GM12878 (cell line): Measurements from ENCODE around the gene ENO2. TPM values are rescaled to one million over a fixed set of nuclear protein-coding genes. Genes with fewer than 3 reads are reported as not detected.
A peak's percentile ranks its signal among the peaks of the same experiment; 100 is the strongest.

Experiments
- ATAC-seq: fragments of 200-7000 bp; cut with Tn5 transposase; 3 replicates; pipeline ENCODE4 v1.9.1; 2020; ENCODE audit warnings: mild to moderate bottlenecking, moderate library complexity
- BruUV-seq: library from RNA; stranded (reverse); fragments of 400-500 nt; replicated peaks from 2 replicates; lab custom pipeline; 2021; lab: Mats Ljungman, UMichigan
- CTCF ChIA-PET: fragments of 300-600 bp; sonication (Branson Sonifier 250); formaldehyde crosslinking; extraction: SDS; loops from one replicate; lab custom pipeline; 2021; ENCODE audit warnings: inconsistent platforms; lab: Yijun Ruan, JAX
- POLR2A ChIA-PET: fragments of 350-600 bp; formaldehyde crosslinking; extraction: SDS; loops from one replicate; lab custom pipeline; 2021; ENCODE audit warnings: inconsistent platforms; lab: Charles Lee
- RAD21 ChIA-PET: fragments of 300-600 bp; sonication (Branson Sonifier 250); formaldehyde crosslinking; loops from one replicate; lab custom pipeline; 2023; ENCODE audit warnings: antibody characterized with exemption; ENCODE audit not compliant: unreplicated experiment; lab: Charles Lee
- SMC1A ChIA-PET: fragments of 300-600 bp; sonication (Branson Sonifier 250); formaldehyde crosslinking; loops from one replicate; lab custom pipeline; 2023; ENCODE audit not compliant: unreplicated experiment, uncharacterized antibody; lab: Charles Lee
- DNase-seq: peaks from one replicate; pipeline ENCODE4 v3.0.0-alpha.2; 2011; ENCODE audit warnings: low read depth, low spot score
- FAIRE-seq: peaks from 3 replicates; lab custom pipeline; 2011; peaks lifted over from hg19 to GRCh38; lab: Jason Lieb, UNC
- H2AFZ ChIP-seq: 2 replicates; pipeline ENCODE4 v1.6.0; 2011; ENCODE audit warnings: low read depth, low read length, control low read depth; ENCODE audit not compliant: control insufficient read depth
- H3K27ac ChIP-seq: 2 replicates; pipeline ENCODE4 v1.5.1; 2011; ENCODE audit warnings: control low read depth; ENCODE audit not compliant: control insufficient read depth, insufficient read depth
- H3K27me3 ChIP-seq, 2 experiments: replicated peaks in 1 of 2; 2 replicates each; pipeline versions ENCODE4 v1.6.0 to v1.6.1; 2011; ENCODE audit warnings: low read length in 1 of 2; ENCODE audit not compliant: control insufficient read depth in 2 of 2, insufficient read depth in 2 of 2
- H3K36me3 ChIP-seq, 2 experiments: 2 replicates each; pipeline ENCODE4 v1.5.1; 2011; ENCODE audit warnings: low read length in 1 of 2; ENCODE audit not compliant: control insufficient read depth in 2 of 2, insufficient read depth in 2 of 2
- H3K4me1 ChIP-seq: 2 replicates; pipeline ENCODE4 v1.6.1; 2011; ENCODE audit warnings: mild to moderate bottlenecking, low read length, moderate library complexity, mixed read lengths; ENCODE audit not compliant: control insufficient read depth, insufficient read depth
- H3K4me2 ChIP-seq: 2 replicates; pipeline ENCODE4 v1.6.0; 2011; ENCODE audit warnings: control low read depth; ENCODE audit not compliant: control insufficient read depth, insufficient read depth
- H3K4me3 ChIP-seq: fragments of 200-600 bp; sonication (generic); 2 replicates; pipeline ENCODE4 v1.5.1; 2016
- H3K79me2 ChIP-seq: 2 replicates; pipeline ENCODE4 v1.6.0; 2011; ENCODE audit warnings: low read length; ENCODE audit not compliant: control insufficient read depth, insufficient read depth
- H3K9ac ChIP-seq: 2 replicates; pipeline ENCODE4 v1.8.0; 2011; ENCODE audit warnings: low read length, control low read depth, mixed read lengths; ENCODE audit not compliant: control insufficient read depth, insufficient read depth
- H3K9me3 ChIP-seq: replicated peaks from 3 replicates; pipeline ENCODE4 v1.5.1; 2011; ENCODE audit warnings: mild to moderate bottlenecking, low read length; ENCODE audit not compliant: control insufficient read depth, insufficient read depth
- H4K20me1 ChIP-seq: 2 replicates; pipeline ENCODE4 v1.6.0; 2011; ENCODE audit not compliant: control insufficient read depth, insufficient read depth
- CBX5 ChIP-seq: sonication (generic); IDR thresholded peaks from 2 replicates; pipeline ENCODE4 v1.6.1; 2016; ENCODE audit warnings: low read depth, moderate library complexity, mild to moderate bottlenecking, inconsistent platforms
- CREB1 ChIP-seq: IDR thresholded peaks from 2 replicates; pipeline ENCODE4 v1.6.1; 2012; ENCODE audit warnings: low read depth, mild to moderate bottlenecking, inconsistent platforms
- CREM ChIP-seq: IDR thresholded peaks from 2 replicates; pipeline ENCODE4 v1.6.1; 2014; ENCODE audit warnings: antibody characterized with exemption, low read depth
- ESRRA ChIP-seq: IDR thresholded peaks from 2 replicates; pipeline ENCODE4 v1.6.1; 2012; ENCODE audit warnings: mild to moderate bottlenecking, low read length, improper control_type of control experiment
- IRF4 ChIP-seq: IDR thresholded peaks from 2 replicates; pipeline ENCODE4 v1.6.1; 2011; ENCODE audit warnings: low read depth, low read length
- KLF5 ChIP-seq: fragments of 450-650 bp; IDR thresholded peaks from 2 replicates; pipeline ENCODE4 v1.6.1; 2014; ENCODE audit warnings: mild to moderate bottlenecking; ENCODE audit not compliant: partially characterized antibody
- MEF2A ChIP-seq: IDR thresholded peaks from 2 replicates; pipeline ENCODE4 v1.6.1; 2011; ENCODE audit warnings: low read depth, mild to moderate bottlenecking, low read length, moderate library complexity; ENCODE audit not compliant: insufficient read depth
- NFXL1 ChIP-seq: fragments of 450-650 bp; IDR thresholded peaks from 2 replicates; pipeline ENCODE4 v1.6.1; 2017; ENCODE audit warnings: antibody characterized with exemption, mild to moderate bottlenecking, borderline replicate concordance
- RAD21 ChIP-seq: IDR thresholded peaks from 2 replicates; pipeline ENCODE4 v1.6.1; 2011; ENCODE audit warnings: mild to moderate bottlenecking, low read depth, low read length, moderate library complexity; ENCODE audit not compliant: insufficient read depth
- RUNX3 ChIP-seq: IDR thresholded peaks from 2 replicates; pipeline ENCODE4 v1.6.1; 2012; ENCODE audit warnings: low read length, inconsistent platforms
- SMAD1 ChIP-seq: fragments of 450-650 bp; IDR thresholded peaks from 2 replicates; pipeline ENCODE4 v1.6.1; 2018; ENCODE audit warnings: mild to moderate bottlenecking, low read depth; ENCODE audit not compliant: partially characterized antibody
- TCF7 ChIP-seq: IDR thresholded peaks from 2 replicates; pipeline ENCODE4 v1.6.1; 2014; ENCODE audit warnings: antibody characterized with exemption, borderline replicate concordance
- ZNF207 ChIP-seq: fragments of 450-650 bp; IDR thresholded peaks from 2 replicates; pipeline ENCODE4 v1.6.1; 2014; ENCODE audit warnings: antibody characterized with exemption, mild to moderate bottlenecking, borderline replicate concordance
- WGBS: methylation state at CpG from one replicate; pipeline ENCODE4 v1.1.6; 2016; ENCODE audit warnings: low lambda C conversion rate; ENCODE audit not compliant: insufficient replicate concordance, insufficient coverage; ENCODE audit errors: missing lambda C conversion rate; 5-methylcytosine and 5-hydroxymethylcytosine counted together
- in situ Hi-C: fragments of 300-500 bp; cut with MboI; formaldehyde crosslinking; loops from 9 replicates; pipeline ENCODE4 v1.14.3; 2018; ENCODE audit warnings: mixed read lengths
- intact Hi-C: fragments of 100-400 bp; cut with micrococcal nuclease; formaldehyde crosslinking; loops from one replicate; pipeline ENCODE4 v1.14.2; 2022; ENCODE audit not compliant: unreplicated experiment
- polyA plus RNA-seq, 11 experiments: library from polyadenylated mRNA; depleted of rRNA in 4 of 11; unstranded in 6 of 11; stranded (reverse) in 5 of 11; fragments of >200 nt; fragmentation: Nextera tagmentation in 4 of 11; fragmentation: Illumina TruSeq in 1 of 11; extraction: Ambion mirVana in 4 of 11; extraction: Trizol in 1 of 11; gene quantifications; 1 replicate in 1 of 11; 2 replicates in 10 of 11; pipeline versions ENCODE4 v1.2.1 to v1.2.3, GENCODE V29; 2011 to 2016; ENCODE audit warnings: inconsistent platforms in 2 of 11, missing spikeins in 2 of 11, low read depth in 1 of 11
- total RNA-seq, 4 experiments: library from RNA; depleted of rRNA in 3 of 4; stranded (reverse); fragments of >200 nt in 3 of 4; fragmentation: Illumina TruSeq in 1 of 4; extraction: Trizol in 1 of 4; gene quantifications; 2 replicates each; pipeline versions ENCODE4 v1.2.1 to v1.2.3, GENCODE V29; 2013 to 2021
- TF ChIP-seq, protein P1 (sequence below): fragments of 450-650 bp; IDR thresholded peaks from 2 replicates; pipeline ENCODE4 v1.6.1; 2017; ENCODE audit warnings: mild to moderate bottlenecking, moderate library complexity
- TF ChIP-seq, protein P2 (sequence below): fragments of 450-650 bp; IDR thresholded peaks from 2 replicates; pipeline ENCODE4 v1.6.1; 2017; ENCODE audit warnings: mild to moderate bottlenecking, low read depth, inconsistent platforms; ENCODE audit not compliant: poor library complexity, severe bottlenecking
- TF ChIP-seq, protein P3 (sequence below), 3 experiments: IDR thresholded peaks in 2 of 3; conservative IDR thresholded peaks in 1 of 3; 2 replicates each; pipeline ENCODE4 v1.5.1; 2011; ENCODE audit warnings: low read depth in 3 of 3, low read length in 3 of 3, mild to moderate bottlenecking in 3 of 3, control low read depth in 2 of 3, moderate library complexity in 2 of 3, inconsistent platforms in 1 of 3, mixed read lengths in 1 of 3; ENCODE audit not compliant: control insufficient read depth in 2 of 3, insufficient read depth in 1 of 3; ENCODE audit errors: extremely low read depth in 1 of 3

Gene ENO2
- total and polyA plus RNA-seq, 10 of the 15 experiments (the other 5 are each of a cell fraction or from before 2014, with no cell fraction given) = 24.8 to 196 (median 43.1) TPM

DNA sequence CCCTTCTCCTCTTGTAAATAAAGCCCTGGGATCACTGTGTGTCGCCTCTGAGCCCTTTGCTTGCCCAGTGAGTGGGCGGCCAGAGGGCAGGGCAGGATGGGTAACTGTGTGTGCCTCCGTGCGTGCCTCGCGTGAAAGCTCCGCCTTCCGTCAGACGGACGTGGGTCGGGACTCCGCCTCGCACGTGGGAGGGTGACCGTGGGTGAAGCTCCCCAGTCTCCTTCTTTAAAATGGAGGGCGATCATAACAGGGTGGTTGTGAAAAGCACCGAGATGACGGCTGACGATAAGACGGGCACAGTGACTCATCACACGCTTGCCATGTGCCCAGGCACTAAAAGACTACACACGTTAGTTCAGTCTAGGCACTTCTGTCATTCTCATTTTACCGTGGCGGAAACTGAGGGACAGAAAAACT, 46.9 kb downstream of the ENO2 start:
- FAIRE-seq (peak; percentile 89), ATAC-seq (peak; percentile 42), DNase-seq (no peak)
- H3K4me1 ChIP-seq = peaks cover 70% of the 10 kb centered on the region
- SMC1A ChIA-PET = interaction anchor here (0.9 to 13.2 kb wide), 8 partner anchors 13 to 152 kb away, joined by 3 to 395 read pairs (median 4); partner anchors contain the start of genes C12orf57, CDCA3, PTPN6 and RNU7-1
- no peak overlapping the region for H2AFZ ChIP-seq
- H3K79me2 ChIP-seq = peaks cover 49% of the 10 kb centered on the region
- BruUV-seq = no TSS peak
- POLR2A ChIA-PET = interaction anchor here (0.5 to 13.5 kb wide), 7 partner anchors 8 to 147 kb away, joined by 3 to 524 read pairs (median 5); partner anchors contain the start of genes C12orf57, C1RL, LPCAT3 and PTPN6
- RAD21 ChIA-PET = interaction anchor here (0.5 to 13.5 kb wide), 9 partner anchors 10 to 150 kb away, joined by 3 to 426 read pairs (median 4); partner anchors contain the start of genes C12orf57, PTPN6, RNU7-1 and SPSB2
- no peaks in the 10 kb centered on the region for H3K9me3 ChIP-seq
- CTCF ChIA-PET = interaction anchor here (0.8 to 13.2 kb wide), 10 partner anchors 13 to 152 kb away, joined by 3 to 645 read pairs (median 5); partner anchors contain the start of genes C12orf57, LPCAT3, PTPN6 and RNU7-1
- H3K27me3 ChIP-seq = no peaks in the 10 kb centered on the region
- no peaks in the 10 kb centered on the region for H4K20me1 ChIP-seq
- peak overlapping the region; percentile 91 for H3K9ac ChIP-seq
- H3K4me3 ChIP-seq = peak overlapping the region; percentile 95
- intact Hi-C loops (loop anchor here (1.0 to 5.0 kb wide), 2 partner anchors 8 to 151 kb away; no protein-coding TSS in a partner anchor), in situ Hi-C loops (loop anchor here (5.0 to 25.0 kb wide), 2 partner anchors 151 to 1676 kb away; no protein-coding TSS in a partner anchor)
- H3K27ac ChIP-seq = peak overlapping the region; percentile 99
- under 1% methylated on average over 24 of the region's 24 CpGs for WGBS
- peak overlapping the region; percentile 99 for H3K4me2 ChIP-seq
- peaks cover 18 to 34% of the 10 kb centered on the region in 2 experiments for H3K36me3 ChIP-seq
- no peak for TF ChIP-seq RUNX3
- no peak for TF ChIP-seq RAD21
- no peak for TF ChIP-seq MEF2A
- no peak for TF ChIP-seq ESRRA
- no peak for TF ChIP-seq KLF5
- TF ChIP-seq IRF4 = no peak
- TF ChIP-seq CREM = peak; percentile 29; the same call in 1 of the 2 replicates
- TF ChIP-seq, protein P1, sequence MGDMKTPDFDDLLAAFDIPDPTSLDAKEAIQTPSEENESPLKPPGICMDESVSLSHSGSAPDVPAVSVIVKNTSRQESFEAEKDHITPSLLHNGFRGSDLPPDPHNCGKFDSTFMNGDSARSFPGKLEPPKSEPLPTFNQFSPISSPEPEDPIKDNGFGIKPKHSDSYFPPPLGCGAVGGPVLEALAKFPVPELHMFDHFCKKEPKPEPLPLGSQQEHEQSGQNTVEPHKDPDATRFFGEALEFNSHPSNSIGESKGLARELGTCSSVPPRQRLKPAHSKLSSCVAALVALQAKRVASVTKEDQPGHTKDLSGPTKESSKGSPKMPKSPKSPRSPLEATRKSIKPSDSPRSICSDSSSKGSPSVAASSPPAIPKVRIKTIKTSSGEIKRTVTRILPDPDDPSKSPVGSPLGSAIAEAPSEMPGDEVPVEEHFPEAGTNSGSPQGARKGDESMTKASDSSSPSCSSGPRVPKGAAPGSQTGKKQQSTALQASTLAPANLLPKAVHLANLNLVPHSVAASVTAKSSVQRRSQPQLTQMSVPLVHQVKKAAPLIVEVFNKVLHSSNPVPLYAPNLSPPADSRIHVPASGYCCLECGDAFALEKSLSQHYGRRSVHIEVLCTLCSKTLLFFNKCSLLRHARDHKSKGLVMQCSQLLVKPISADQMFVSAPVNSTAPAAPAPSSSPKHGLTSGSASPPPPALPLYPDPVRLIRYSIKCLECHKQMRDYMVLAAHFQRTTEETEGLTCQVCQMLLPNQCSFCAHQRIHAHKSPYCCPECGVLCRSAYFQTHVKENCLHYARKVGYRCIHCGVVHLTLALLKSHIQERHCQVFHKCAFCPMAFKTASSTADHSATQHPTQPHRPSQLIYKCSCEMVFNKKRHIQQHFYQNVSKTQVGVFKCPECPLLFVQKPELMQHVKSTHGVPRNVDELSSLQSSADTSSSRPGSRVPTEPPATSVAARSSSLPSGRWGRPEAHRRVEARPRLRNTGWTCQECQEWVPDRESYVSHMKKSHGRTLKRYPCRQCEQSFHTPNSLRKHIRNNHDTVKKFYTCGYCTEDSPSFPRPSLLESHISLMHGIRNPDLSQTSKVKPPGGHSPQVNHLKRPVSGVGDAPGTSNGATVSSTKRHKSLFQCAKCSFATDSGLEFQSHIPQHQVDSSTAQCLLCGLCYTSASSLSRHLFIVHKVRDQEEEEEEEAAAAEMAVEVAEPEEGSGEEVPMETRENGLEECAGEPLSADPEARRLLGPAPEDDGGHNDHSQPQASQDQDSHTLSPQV = peak; percentile 6; the same call in 1 of the 2 replicates
- TF ChIP-seq, protein P2, sequence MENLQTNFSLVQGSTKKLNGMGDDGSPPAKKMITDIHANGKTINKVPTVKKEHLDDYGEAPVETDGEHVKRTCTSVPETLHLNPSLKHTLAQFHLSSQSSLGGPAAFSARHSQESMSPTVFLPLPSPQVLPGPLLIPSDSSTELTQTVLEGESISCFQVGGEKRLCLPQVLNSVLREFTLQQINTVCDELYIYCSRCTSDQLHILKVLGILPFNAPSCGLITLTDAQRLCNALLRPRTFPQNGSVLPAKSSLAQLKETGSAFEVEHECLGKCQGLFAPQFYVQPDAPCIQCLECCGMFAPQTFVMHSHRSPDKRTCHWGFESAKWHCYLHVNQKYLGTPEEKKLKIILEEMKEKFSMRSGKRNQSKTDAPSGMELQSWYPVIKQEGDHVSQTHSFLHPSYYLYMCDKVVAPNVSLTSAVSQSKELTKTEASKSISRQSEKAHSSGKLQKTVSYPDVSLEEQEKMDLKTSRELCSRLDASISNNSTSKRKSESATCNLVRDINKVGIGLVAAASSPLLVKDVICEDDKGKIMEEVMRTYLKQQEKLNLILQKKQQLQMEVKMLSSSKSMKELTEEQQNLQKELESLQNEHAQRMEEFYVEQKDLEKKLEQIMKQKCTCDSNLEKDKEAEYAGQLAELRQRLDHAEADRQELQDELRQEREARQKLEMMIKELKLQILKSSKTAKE = no peak
- TF ChIP-seq SMAD1 = no peak
- TF ChIP-seq ZNF207 = no peak
- no peak for TF ChIP-seq CBX5
- TF ChIP-seq CREB1 = no peak
- TF ChIP-seq NFXL1 = no peak
- TF ChIP-seq, protein P3, sequence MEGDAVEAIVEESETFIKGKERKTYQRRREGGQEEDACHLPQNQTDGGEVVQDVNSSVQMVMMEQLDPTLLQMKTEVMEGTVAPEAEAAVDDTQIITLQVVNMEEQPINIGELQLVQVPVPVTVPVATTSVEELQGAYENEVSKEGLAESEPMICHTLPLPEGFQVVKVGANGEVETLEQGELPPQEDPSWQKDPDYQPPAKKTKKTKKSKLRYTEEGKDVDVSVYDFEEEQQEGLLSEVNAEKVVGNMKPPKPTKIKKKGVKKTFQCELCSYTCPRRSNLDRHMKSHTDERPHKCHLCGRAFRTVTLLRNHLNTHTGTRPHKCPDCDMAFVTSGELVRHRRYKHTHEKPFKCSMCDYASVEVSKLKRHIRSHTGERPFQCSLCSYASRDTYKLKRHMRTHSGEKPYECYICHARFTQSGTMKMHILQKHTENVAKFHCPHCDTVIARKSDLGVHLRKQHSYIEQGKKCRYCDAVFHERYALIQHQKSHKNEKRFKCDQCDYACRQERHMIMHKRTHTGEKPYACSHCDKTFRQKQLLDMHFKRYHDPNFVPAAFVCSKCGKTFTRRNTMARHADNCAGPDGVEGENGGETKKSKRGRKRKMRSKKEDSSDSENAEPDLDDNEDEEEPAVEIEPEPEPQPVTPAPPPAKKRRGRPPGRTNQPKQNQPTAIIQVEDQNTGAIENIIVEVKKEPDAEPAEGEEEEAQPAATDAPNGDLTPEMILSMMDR (IDR thresholded peaks at IDR 0.05 in 2 of 3, conservative IDR thresholded peaks at IDR 0.05 in 1 of 3; ENCODE audit: control insufficient read depth in 2 of 3, extremely low read depth in 1 of 3, insufficient read depth in 1 of 3, low read depth in 3 of 3, low read length in 3 of 3) = no peak
- TF ChIP-seq TCF7 = no peak
